NCI-H2196 treated with DMSO at 0.1 percent for 48 hours (cell line): ENCODE measurements around the gene MYL3.

Source experiments
- DNase-seq: peaks from one replicate; lab custom pipeline; 2025; ENCODE audit not compliant: unreplicated experiment; lab: John Stamatoyannopoulos, UW

MYL3 gene

DNA sequence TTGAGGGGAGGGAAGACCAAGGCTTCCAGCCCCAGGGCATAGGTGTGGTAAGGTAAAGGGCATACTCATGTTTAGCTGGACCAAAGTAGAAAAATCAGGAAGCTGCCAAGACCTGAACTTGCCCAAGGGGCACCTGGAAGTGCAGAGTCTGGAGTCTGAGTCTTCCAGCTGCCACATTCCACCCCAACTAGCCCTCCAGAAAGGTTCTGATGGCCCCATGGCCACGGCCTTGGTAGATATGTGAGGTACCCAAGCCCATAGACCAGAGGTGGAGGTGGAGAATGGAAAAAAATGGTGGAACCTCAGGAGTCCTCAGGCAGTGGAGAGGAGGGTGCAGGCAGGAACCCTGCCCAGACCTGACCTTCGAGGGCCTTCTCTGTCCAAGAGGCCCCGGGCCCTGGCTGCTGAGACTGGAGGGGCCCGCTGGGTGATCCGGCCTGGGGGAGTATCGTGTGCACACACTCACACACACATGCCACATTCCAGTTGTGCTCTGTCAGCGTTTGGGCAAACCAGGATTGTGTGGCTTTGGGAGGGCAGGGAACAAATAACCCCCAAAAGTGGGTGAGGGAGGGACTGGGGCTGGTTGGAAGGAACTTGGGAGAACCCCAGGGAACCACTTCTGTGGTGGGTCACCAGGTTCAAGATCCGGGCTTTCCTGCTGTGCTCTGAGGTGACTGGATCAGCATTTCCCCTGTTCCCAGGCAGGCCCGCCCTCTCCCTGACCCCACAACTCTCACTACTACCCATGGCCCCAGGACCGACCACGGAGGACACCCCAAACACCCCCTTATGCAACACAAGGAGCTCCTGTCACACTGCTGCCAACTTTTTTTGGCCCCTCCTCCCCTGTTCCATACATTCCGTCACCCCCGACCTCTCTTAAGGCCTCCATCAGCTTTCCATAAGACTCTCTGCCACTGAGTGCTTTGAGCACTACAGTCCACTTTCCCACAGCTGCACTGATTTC lies 11.6 kb downstream of the MYL3 start:
- no peak for DNase-seq

DNA sequence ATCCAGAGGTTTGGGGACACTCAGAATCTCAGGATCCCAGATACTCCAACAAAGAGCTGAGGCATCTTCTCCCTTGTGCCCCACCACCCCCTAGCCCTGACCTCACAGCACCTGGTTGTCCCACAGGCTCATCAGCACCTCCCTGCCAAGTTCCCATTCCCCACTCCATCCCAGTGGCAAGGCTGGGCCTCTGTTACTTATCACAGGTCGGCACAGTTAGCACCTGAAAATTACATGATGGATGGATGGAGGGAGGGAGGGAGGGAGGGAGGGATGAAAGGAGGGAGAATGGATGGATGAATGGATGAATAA lies 12.8 kb downstream of the MYL3 start:
- DNase-seq, result no peak

DNA sequence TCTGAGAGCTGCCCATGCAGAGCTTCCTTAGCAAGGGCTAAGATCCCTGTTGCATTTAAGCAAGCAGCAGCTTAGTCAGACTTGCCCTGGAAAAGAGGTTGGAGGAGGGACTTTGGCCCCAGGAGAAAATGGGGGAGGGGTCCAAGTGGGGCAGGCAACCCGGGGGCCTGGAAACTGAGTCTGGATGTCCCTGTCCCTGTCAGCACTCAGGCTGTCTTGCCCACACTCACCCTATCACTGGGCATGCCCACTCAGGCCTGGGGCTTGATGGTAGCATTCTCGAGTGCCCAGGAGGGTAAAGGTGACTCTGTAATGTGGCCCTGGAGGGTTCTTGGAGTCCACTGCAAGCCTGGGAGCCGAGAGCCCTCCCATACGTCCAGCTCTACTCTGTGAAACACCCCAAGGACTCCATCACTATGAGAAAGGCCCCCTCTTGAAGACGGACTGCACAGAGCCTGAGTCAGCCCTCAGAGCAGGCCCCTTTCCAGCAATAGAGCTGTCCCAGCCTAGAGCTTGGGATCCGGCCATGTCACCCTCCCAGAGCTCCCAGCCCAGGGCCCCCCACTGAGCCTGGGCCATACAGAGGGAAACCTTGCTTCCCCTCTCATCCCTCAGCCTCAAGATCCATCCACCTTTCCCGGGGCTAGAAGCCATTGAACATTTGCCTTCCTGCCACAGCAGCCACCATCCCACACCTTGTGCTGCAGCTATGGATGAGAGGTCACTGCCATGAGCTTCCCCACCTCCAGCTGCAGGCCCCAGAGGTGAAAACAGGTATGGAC lies 13.4 kb downstream of the MYL3 start:
- no peak for DNase-seq

DNA sequence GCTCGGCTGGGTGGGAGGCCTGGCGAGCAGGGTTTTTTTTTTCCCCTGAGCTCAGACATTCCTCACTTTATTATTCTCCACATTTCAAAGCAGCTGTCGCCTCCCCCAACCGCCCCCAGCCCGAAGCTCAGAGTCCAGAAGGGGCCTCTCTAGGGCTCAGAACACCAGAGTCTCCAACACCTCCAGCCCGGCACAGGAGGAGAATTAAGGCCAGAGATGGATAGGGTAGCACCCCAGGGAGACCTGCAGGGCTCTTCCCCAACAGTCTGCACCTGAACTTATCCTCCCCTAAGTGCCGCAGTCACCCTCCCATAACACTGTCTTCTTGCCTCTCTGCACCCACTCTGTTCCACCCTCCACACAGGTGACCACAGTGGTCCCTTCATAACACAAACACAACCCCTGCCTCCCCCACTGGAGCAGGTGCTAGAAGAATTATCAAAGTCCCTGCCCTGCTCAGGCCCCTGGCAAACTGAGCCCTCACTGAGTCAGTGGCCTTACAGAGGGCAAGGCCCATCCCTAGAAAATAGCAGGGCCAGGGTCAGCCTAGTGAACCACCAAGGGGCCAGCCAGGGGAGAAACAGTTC lies 14.1 kb downstream of the MYL3 start:
- DNase-seq, result no peak

DNA sequence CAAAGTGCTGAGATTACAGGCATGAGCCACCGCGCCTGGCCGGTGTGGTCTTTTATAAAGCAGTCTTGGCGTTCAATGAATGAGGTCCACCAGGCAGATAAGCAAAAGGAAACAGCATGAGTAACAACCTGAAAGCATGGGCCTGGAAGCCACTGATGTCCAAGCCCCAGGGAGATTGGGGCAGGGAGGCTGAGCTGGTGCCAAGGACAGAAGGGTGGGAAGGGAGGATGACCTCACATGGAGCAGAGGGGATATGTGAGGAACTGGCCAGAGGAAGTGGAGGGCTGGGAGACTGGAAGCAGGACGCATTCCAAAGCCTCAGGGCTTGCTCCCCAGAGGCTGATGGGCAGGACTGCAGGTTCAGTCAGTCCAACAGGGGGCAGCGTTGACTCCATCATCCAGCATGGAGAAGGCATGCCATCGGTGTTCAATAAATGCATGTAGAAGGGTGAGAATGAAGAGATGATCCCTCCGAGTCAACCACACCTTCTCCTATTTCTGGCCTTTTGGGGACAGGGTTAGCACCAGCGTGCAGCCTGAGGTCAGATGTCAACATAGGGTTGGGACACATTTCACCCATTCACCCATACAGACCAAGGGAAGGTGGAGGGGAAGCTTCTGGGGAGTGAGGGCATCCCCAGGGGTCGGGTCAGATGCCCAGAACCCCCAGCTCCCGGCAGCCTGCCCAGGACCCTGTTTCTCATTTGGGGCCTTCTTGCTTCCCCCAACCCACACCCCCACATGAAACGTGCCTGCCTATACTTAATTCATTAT lies 14.8 kb downstream of the MYL3 start:
- DNase-seq, result no peak

DNA sequence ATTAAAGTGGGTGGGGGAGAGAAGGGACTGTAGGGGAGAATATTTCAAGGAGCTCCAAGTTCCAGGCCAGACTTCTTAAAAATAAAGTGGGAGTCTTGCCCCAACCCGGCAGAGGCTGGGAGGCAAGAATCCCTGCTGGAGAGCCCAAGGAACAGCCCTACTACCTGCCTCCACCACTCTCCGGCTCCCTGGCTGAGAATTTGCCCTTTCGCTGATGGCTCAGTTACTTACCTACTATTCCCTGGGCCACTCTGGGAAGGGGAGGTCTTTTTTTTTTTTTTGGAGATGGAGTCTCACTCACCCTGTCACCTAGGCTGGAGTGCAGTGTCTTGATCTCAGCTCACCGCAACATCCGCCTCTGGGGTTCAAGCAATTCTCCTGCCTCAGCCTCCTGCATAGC lies 15.5 kb downstream of the MYL3 start:
- DNase-seq, result no peak

DNA sequence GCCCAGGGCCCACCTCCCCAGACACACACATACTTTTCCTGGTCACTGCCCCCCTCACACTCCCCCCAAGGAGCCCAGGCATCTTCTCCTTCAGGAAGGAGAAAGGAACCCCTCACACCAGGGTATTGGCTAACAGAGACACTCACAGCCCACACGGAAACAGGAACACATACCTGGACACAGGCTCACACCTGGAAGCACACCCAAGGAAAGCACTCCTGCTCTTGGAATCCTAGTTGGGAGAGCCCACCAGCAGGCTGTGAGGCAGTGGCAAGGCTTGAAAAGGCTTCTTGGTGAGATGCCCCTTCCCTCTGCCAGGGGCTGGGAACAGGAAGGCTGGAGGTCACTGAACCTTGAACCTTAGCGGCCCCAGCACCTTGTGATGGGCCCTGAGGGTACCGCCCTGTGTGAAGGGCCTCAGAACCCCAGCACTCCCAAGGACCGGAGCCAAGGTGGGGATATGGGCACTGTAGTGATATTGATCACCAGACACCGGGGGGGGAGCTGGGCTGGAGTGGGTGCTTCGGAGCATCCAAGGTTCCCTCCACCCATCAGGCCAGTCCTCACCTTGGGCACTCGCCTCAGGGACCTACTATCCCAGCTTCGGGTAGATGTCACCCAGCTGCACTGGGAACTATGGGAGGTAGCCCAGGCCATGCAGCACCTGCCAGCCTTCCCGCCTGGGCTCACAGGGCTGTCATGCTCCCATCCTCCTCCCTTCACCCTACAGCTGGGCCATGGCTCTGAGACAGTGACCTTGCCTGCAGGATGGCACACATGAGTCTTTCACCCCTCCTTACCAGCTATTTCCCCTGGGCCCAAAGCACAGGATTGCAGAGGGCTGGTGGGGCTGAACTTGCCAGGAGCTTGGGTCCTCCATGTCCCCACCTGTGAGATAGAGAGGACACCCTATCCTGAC lies 16.4 kb downstream of the MYL3 start:
- DNase-seq, result no peak

DNA sequence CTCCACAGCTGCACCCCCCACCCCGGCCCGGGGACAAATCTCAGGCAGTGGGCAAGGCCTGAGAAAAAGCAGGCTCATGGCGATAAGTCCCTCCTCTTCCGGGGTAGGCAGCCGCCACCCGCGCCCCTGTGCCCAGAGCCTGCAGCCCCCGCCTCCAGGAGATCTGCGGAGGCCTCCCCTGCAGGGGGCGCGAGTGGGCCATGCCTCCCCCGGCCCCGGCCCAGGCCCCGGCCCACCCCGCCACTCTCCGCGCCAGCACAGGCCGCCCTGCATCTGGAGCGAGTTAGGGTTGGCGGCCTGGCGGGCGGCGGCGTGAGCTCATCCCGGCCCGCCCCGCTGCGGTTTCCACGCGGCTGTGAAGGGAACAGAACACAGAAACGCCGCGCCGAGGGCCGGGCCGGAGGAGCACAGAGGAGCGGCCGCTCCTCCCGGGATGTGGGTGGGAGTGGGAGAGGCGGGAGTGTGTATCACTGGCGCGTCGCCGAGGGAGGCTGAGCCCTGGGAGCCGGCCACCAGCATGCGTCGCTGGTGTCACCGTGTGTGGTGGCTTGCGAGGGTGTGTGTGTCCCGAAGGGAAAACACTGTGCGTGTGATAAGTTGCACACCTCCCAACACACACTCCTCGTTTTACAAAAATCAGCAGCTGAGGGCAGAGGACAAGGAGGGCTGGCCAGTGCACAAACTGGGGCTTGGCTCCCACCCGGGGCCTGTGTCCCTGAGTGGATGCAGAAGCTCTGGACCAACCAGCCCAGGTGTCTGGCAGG lies 17.2 kb downstream of the MYL3 start:
- no peak for DNase-seq

DNA sequence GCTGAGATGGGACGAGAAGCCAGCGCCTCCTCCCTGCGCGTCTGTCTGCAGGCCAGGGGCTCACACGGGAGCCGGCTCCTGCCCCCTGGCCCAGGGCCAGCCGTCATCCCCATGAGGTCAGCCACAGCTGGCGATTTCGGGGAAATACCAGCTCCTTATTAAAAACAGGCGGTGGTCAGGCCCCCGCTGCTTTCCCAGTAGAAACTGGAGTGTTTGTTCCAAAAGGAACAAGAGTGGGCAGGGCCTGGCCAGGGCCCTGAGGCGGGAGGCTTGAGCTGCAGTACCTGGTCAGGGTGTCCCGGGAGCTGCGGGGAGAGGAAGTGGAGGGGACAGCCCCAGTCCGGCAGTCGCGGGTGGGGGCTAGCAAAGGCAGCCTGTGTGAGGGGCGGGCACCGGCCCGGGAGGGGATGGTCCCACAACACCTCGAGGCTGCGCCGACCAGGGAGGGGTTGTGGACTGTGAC lies 17.8 kb downstream of the MYL3 start:
- no peak for DNase-seq

DNA sequence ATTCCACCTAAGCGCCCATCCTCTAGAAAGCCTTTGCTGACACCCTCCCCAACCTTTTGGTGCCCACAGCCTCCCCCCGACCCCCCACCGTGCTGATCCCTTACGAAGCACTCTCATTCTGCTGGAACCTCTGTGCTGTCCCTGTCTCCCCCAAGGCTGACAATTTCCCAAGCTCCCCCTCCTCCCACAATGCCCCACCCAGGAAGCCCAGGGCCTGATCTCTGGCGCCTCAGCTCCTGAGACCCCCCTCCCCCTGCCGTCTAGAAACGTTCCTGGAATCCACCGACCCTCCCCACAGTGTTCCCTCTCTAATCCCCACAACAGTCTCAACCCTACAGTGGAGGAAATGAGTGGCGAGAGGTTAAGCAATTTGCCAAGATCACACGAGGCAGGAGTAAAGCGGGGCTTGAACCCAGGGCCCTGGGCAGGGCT lies 18.3 kb downstream of the MYL3 start:
- no peak for DNase-seq

DNA sequence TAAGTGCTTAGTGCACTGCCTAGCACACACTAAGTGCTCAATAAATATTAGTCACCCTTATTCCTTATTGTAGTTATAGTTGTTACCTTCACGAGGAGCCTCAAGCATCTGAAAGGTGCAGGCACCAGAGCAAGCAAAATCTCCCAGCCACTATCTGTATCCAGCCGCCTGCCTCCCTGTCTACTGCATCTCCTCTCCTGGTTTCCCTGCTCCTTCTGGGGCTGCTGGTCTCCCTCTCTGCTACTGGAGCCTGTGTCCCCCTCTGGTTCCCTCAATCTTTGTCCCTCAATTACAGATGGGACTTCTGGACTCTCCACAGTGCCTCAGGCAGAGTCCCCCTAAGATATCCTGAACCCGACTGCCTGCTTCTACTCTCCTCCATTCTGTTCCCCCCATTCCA lies 18.8 kb downstream of the MYL3 start:
- DNase-seq, result no peak

DNA sequence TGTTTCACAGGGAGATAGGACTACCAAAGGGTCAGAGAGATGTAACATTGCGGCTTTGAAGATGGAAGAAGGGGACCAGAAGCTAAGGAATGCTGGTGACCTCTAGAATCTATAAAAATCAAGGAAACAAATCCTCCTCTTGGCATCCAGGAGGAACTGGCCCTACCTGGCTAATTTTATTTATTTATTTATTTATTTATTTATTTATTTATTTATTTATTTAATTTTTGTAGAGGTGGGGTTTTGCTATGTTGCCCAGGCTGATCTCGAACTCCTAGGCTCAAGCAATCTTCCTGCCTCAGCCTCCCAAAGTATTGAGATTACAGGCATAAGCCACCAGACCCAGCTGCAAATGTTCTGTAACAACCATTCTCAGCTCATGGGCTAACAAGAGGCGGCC lies 19.7 kb downstream of the MYL3 start:
- DNase-seq, result no peak

DNA sequence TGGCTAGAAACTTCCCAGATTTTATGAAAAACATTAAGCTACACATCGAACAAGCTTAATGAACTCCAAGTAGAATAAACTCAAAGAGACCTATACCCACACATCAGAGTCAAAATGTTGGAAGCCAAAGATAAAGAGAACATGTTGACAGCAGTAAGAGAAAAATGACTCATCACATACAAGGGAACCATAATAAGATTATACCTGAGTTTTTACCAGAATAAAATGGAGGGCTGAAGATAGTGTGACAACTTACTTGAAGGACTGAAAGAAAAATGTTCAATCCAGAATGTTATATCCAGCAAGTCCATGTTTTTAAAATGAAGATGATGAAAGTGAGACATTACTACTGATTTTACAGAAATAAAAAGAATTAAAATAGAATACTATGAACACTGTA lies 22.8 kb downstream of the MYL3 start:
- no peak for DNase-seq

DNA sequence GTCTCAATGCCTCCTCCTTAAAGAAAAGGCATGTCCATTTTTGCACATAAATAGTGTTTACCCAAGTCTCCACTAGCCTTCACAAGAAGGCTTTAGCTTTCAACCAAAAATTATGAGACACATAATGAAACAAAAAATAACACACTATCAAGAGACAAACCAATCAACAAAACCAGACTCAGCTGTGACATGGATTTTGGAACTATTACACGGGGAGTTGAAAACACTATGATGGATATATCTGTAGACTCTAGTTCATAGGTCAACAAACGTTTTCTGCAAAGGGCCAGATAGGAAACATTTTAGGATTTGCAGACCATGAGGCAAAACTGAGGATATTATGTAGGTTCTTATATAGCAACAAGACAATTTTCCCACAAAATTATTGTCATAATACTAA lies 24.9 kb downstream of the MYL3 start:
- no peak for DNase-seq

DNA sequence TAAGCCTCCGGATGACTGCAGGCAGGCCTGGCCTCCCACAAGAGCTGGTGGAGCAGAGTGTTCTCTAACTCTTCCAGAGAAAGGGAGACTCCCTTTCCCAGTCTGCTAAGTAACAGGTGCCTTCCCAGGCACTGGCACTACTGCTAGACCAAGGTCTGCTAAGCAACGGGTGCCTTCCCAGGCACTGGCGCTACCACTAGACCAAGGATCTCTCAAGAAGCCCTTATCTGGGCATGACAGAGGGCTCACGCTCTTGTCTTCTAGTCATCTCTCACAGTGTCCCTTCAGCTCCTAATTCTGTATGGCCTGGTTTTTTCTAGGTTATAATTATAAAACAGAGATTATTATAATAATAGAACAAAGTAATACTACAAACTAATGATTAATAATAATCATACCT lies 27.8 kb downstream of the MYL3 start:
- no peak for DNase-seq

DNA sequence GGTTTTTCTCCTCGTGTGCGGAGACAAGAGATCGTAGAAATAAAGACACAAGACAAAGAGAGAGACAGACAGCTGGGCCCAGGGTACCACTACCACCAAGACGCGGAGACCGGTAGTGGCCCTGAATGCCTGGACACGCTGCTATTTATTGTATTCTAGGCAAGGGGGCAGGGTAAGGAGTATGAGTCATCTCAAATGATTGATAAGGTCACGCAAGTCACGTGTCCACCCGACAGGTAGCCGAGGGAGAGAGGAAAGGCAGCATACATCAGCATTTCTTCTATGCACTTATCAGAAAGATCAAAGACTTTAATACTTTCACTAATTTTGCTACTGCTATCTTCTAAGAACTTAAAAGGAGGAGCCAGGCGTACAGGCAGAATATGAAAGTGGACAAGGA lies 28.2 kb downstream of the MYL3 start:
- DNase-seq, result no peak

DNA sequence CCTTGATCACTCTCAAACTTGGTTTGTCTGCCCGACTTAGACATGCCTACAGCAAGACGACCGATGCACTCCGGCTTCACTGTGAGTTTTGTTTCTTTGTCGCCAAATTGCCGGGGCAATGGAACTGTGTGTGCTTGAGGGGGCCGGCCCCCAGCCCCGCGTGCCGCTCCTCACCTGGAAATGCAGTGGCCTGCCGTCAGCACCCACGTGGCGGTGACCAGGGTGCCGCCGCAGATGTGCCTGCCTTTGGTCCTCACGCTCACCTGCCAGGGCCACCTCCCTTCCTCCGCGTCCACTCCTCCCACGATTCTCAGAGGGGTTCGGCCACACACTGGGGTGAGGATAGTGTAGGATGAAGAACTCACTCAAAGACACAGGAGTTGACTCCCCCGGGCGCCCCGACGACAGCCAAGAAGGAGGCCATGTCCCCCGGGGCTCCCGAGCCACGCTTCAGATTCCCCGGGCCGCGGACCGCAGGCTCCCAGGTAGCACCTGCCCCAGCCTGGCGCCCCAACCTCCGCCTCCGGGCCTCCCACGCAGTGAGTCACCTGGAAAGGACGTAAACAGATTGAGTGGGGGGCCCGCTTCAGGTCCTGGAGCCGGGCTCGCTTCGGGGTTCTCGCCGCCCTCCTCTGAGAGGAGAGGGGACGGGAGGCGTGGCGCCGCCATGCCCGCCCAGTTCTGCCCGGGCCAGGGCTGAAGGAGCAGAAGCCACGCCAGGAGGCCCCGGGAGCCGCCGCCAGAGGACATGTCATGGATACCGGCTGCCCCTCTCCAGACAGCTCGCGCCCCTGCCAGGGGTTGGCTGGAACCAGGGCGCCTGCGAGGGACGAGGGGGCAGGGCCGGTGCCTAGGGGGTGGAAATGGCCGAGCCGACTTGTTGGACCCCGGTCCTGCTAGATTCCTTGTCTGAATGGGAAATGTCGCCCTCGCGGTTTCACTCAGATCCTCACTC lies 29.6 kb downstream of the MYL3 start:
- no peak for DNase-seq

DNA sequence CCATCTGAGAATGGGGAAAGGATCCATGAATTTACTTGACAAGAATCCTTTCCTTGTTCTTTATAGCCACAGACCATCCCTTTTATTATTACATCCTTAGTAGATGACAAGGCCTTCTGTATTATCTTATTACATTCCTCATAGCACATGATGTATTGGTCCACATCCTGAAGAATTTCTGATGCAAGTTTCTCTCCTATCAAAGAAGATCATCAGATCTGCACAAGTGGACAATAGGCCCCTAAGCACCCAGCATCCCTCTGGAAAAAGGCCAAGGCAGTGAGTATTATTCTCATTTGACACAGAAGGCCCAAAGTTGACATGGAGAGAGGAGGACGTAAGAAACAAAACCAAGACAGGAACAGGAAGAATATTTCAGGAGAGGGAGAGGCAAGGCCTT lies 31.4 kb downstream of the MYL3 start:
- no peak for DNase-seq
